GM23338 (cell line): ENCODE measurements around the gene DST. TPM values are rescaled to one million over a fixed set of nuclear protein-coding genes. Genes with fewer than 3 reads are reported as not detected.

Experiments
- ATAC-seq: fragments of 200-7000 bp; cut with Tn5 transposase; 3 replicates; pipeline ENCODE4 v1.9.1; 2020
- DNase-seq: peaks from one replicate; pipeline ENCODE4 v3.0.0-alpha.2; 2015; ENCODE audit warnings: low spot score
- H2AFZ ChIP-seq: fragments of 200-600 bp; sonication (generic); 2 replicates; pipeline ENCODE4 v1.8.0; 2016; ENCODE audit warnings: antibody characterized with exemption, mild to moderate bottlenecking, moderate library complexity
- H3F3A ChIP-seq: fragments of 200-600 bp; sonication (generic); replicated peaks from 2 replicates; pipeline ENCODE4 v1.8.0; 2017; ENCODE audit warnings: antibody characterized with exemption, mixed run types, low read depth
- H3K27ac ChIP-seq: fragments of 200-600 bp; sonication (generic); 2 replicates; pipeline ENCODE4 v1.6.1; 2016; ENCODE audit warnings: low read depth
- H3K27me3 ChIP-seq: fragments of 200-600 bp; sonication (generic); 2 replicates; pipeline ENCODE4 v1.8.0; 2016; ENCODE audit warnings: mild to moderate bottlenecking, mixed run types, moderate library complexity; ENCODE audit not compliant: insufficient read depth
- H3K36me3 ChIP-seq: fragments of 200-600 bp; sonication (generic); 2 replicates; pipeline ENCODE4 v1.8.0; 2016; ENCODE audit warnings: mild to moderate bottlenecking; ENCODE audit not compliant: insufficient read depth
- H3K4me1 ChIP-seq: fragments of 200-600 bp; sonication (generic); 2 replicates; pipeline ENCODE4 v1.8.0; 2016; ENCODE audit warnings: mild to moderate bottlenecking, moderate library complexity; ENCODE audit not compliant: insufficient read depth
- H3K4me2 ChIP-seq: fragments of 200-600 bp; sonication (generic); 2 replicates; pipeline ENCODE4 v1.7.1; 2017; ENCODE audit warnings: mixed run types
- H3K4me3 ChIP-seq: fragments of 200-600 bp; sonication (generic); 2 replicates; pipeline ENCODE4 v1.6.1; 2016; ENCODE audit warnings: mixed run types
- H3K79me2 ChIP-seq: fragments of 200-600 bp; sonication (generic); replicated peaks from 2 replicates; pipeline ENCODE4 v1.8.0; 2017; ENCODE audit warnings: mild to moderate bottlenecking; ENCODE audit not compliant: insufficient read depth
- H3K9me2 ChIP-seq: fragments of 200-600 bp; sonication (generic); 2 replicates; pipeline ENCODE4 v1.8.0; 2017; ENCODE audit not compliant: insufficient read depth
- H4K20me1 ChIP-seq: fragments of 200-600 bp; sonication (generic); replicated peaks from 2 replicates; pipeline ENCODE4 v1.8.0; 2017; ENCODE audit warnings: mild to moderate bottlenecking; ENCODE audit not compliant: insufficient read depth
- H3K27ac Mint-ChIP-seq: 2 replicates; pipeline ENCODE4 v1.8.0; 2020; ENCODE audit warnings: inconsistent platforms, mild to moderate bottlenecking, moderate library complexity, mixed read lengths
- H3K27me3 Mint-ChIP-seq: 3 replicates; pipeline ENCODE4 v1.8.0; 2022; ENCODE audit warnings: low read depth, mild to moderate bottlenecking, moderate library complexity, mixed read lengths, inconsistent platforms; ENCODE audit not compliant: insufficient read depth, poor library complexity
- H3K36me3 Mint-ChIP-seq: 3 replicates; pipeline ENCODE4 v1.8.0; 2021; ENCODE audit warnings: low read depth, mild to moderate bottlenecking, inconsistent platforms, moderate library complexity, mixed read lengths
- H3K4me1 Mint-ChIP-seq: 3 replicates; pipeline ENCODE4 v1.8.0; 2020; ENCODE audit warnings: mild to moderate bottlenecking, inconsistent platforms, mixed read lengths
- H3K4me3 Mint-ChIP-seq: 3 replicates; pipeline ENCODE4 v1.8.0; 2021; ENCODE audit warnings: moderate library complexity, mild to moderate bottlenecking, inconsistent platforms, mixed read lengths
- H3K9me3 Mint-ChIP-seq: 3 replicates; pipeline ENCODE4 v1.8.0; 2020; ENCODE audit warnings: moderate library complexity, mild to moderate bottlenecking, inconsistent platforms, mixed read lengths
- CREB1 ChIP-seq: fragments of 250-450 bp; sonication (Bioruptor Pico); IDR thresholded peaks from 2 replicates; pipeline ENCODE4 v1.5.0; 2020; ENCODE audit warnings: low read depth, mild to moderate bottlenecking, moderate library complexity
- EZH2 ChIP-seq: fragments of 200-600 bp; sonication (generic); IDR thresholded peaks from one replicate; pipeline ENCODE4 v1.8.0; 2017; ENCODE audit warnings: antibody characterized with exemption, mild to moderate bottlenecking, low read depth; ENCODE audit not compliant: unreplicated experiment
- EZH2phosphoT487 ChIP-seq: fragments of 200-600 bp; sonication (generic); IDR thresholded peaks from one replicate; pipeline ENCODE4 v1.8.1; 2018; ENCODE audit warnings: antibody characterized with exemption; ENCODE audit not compliant: unreplicated experiment
- JUNB ChIP-seq: IDR thresholded peaks from one replicate; pipeline ENCODE4 v1.6.1; 2016; ENCODE audit warnings: antibody characterized with exemption; ENCODE audit not compliant: unreplicated experiment
- NANOG ChIP-seq: IDR thresholded peaks from 2 replicates; pipeline ENCODE4 v1.6.1; 2016; ENCODE audit warnings: antibody characterized with exemption, borderline replicate concordance
- POLR2AphosphoS5 ChIP-seq: IDR thresholded peaks from 2 replicates; pipeline ENCODE4 v1.6.1; 2016; ENCODE audit warnings: antibody characterized with exemption, low read depth
- STAT1 ChIP-seq: IDR thresholded peaks from one replicate; pipeline ENCODE4 v1.6.1; 2016; ENCODE audit warnings: antibody characterized with exemption; ENCODE audit not compliant: unreplicated experiment
- ZNF114 ChIP-seq: fragments of 250-450 bp; sonication (Bioruptor Pico); IDR thresholded peaks from 2 replicates; pipeline ENCODE4 v1.5.0; 2020; ENCODE audit warnings: mild to moderate bottlenecking, moderate library complexity
- ZNF331 ChIP-seq: fragments of 250-450 bp; sonication (Bioruptor Pico); IDR thresholded peaks from 2 replicates; pipeline ENCODE4 v1.5.0; 2020; ENCODE audit warnings: low read depth, mild to moderate bottlenecking, moderate library complexity
- polyA plus RNA-seq: library from polyadenylated mRNA; unstranded; fragments of >200 nt; fragmentation: Nextera tagmentation; extraction: Ambion mirVana; gene quantifications from 2 replicates; pipeline ENCODE4 v1.2.1, GENCODE V29; 2016
- total RNA-seq: library from RNA; depleted of rRNA; stranded (reverse); fragments of >200 nt; shearing (Covaris generic); gene quantifications from 2 replicates; pipeline ENCODE4 v1.2.3, GENCODE V29; 2014
- TF ChIP-seq, protein P1 (sequence below), 2 experiments: fragments of 200-600 bp in 1 of 2; sonication (generic) in 1 of 2; conservative IDR thresholded peaks; 2 replicates each; pipeline versions ENCODE4 v1.5.1 to v1.6.1; 2016 to 2017; ENCODE audit warnings: antibody characterized with exemption in 2 of 2, low read depth in 2 of 2, mild to moderate bottlenecking in 2 of 2, moderate library complexity in 1 of 2
- TF ChIP-seq, protein P2 (sequence below): fragments of 250-450 bp; sonication (Bioruptor Pico); IDR thresholded peaks from 2 replicates; pipeline ENCODE4 v1.5.0; 2020; ENCODE audit warnings: mild to moderate bottlenecking, moderate library complexity
- TF ChIP-seq, protein P3 (sequence below): IDR thresholded peaks from 2 replicates; pipeline ENCODE4 v1.6.1; 2016; ENCODE audit warnings: antibody characterized with exemption
- TF ChIP-seq, protein P4 (sequence below): IDR thresholded peaks from one replicate; pipeline ENCODE4 v1.6.1; 2018; ENCODE audit warnings: antibody characterized with exemption; ENCODE audit not compliant: unreplicated experiment

DST gene
- total and polyA plus RNA-seq, 2 experiments from 2014 or later, result 88.7 to 188 TPM

DNA sequence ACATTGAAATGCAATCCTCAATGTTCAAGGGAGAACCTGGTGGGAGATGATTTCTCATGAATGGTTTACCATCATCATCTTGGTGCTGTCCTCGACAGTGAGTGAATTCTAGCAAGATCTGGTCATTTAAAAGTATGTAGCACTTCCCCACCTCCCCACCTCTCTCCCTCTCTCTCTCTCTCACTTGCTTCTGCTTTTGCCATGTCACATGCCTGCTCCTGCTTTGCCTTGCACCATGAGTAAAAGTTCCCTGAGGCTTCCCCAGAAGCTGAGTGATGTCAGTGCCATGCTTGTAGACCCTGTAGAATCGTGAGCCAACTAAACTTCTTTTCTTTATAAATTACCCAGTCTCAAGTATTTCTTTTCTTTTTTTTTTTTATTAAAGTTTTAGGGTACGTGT is 60.5 kb downstream of the DST start:
- H3K27me3 ChIP-seq, result no peaks in the 10 kb centered on the region
- no peaks in the 10 kb centered on the region for H3K4me1 Mint-ChIP-seq
- no peaks in the 10 kb centered on the region for H3K79me2 ChIP-seq
- no peaks in the 10 kb centered on the region for H3K27me3 Mint-ChIP-seq
- H4K20me1 ChIP-seq, result no peaks in the 10 kb centered on the region
- H3K4me3 Mint-ChIP-seq, result no peak overlapping the region
- H3K4me3 ChIP-seq, result no peak overlapping the region
- no peaks in the 10 kb centered on the region for H3F3A ChIP-seq
- H3K36me3 ChIP-seq, result no peaks in the 10 kb centered on the region; the same call in 1 of the 2 replicates
- H3K9me3 Mint-ChIP-seq, result peaks cover 11% of the 10 kb centered on the region
- ATAC-seq (no peak), DNase-seq (no peak)
- no peak overlapping the region for H3K4me2 ChIP-seq
- H3K27ac ChIP-seq, result no peak overlapping the region
- H3K27ac Mint-ChIP-seq, result no peak overlapping the region
- H3K9me2 ChIP-seq, result no peaks in the 10 kb centered on the region
- TF ChIP-seq ZNF114, result no peak
- TF ChIP-seq, protein P1, sequence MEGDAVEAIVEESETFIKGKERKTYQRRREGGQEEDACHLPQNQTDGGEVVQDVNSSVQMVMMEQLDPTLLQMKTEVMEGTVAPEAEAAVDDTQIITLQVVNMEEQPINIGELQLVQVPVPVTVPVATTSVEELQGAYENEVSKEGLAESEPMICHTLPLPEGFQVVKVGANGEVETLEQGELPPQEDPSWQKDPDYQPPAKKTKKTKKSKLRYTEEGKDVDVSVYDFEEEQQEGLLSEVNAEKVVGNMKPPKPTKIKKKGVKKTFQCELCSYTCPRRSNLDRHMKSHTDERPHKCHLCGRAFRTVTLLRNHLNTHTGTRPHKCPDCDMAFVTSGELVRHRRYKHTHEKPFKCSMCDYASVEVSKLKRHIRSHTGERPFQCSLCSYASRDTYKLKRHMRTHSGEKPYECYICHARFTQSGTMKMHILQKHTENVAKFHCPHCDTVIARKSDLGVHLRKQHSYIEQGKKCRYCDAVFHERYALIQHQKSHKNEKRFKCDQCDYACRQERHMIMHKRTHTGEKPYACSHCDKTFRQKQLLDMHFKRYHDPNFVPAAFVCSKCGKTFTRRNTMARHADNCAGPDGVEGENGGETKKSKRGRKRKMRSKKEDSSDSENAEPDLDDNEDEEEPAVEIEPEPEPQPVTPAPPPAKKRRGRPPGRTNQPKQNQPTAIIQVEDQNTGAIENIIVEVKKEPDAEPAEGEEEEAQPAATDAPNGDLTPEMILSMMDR (conservative IDR thresholded peaks at IDR 0.05; ENCODE audit: low read depth in 2 of 2), result no peak
- TF ChIP-seq, protein P2, sequence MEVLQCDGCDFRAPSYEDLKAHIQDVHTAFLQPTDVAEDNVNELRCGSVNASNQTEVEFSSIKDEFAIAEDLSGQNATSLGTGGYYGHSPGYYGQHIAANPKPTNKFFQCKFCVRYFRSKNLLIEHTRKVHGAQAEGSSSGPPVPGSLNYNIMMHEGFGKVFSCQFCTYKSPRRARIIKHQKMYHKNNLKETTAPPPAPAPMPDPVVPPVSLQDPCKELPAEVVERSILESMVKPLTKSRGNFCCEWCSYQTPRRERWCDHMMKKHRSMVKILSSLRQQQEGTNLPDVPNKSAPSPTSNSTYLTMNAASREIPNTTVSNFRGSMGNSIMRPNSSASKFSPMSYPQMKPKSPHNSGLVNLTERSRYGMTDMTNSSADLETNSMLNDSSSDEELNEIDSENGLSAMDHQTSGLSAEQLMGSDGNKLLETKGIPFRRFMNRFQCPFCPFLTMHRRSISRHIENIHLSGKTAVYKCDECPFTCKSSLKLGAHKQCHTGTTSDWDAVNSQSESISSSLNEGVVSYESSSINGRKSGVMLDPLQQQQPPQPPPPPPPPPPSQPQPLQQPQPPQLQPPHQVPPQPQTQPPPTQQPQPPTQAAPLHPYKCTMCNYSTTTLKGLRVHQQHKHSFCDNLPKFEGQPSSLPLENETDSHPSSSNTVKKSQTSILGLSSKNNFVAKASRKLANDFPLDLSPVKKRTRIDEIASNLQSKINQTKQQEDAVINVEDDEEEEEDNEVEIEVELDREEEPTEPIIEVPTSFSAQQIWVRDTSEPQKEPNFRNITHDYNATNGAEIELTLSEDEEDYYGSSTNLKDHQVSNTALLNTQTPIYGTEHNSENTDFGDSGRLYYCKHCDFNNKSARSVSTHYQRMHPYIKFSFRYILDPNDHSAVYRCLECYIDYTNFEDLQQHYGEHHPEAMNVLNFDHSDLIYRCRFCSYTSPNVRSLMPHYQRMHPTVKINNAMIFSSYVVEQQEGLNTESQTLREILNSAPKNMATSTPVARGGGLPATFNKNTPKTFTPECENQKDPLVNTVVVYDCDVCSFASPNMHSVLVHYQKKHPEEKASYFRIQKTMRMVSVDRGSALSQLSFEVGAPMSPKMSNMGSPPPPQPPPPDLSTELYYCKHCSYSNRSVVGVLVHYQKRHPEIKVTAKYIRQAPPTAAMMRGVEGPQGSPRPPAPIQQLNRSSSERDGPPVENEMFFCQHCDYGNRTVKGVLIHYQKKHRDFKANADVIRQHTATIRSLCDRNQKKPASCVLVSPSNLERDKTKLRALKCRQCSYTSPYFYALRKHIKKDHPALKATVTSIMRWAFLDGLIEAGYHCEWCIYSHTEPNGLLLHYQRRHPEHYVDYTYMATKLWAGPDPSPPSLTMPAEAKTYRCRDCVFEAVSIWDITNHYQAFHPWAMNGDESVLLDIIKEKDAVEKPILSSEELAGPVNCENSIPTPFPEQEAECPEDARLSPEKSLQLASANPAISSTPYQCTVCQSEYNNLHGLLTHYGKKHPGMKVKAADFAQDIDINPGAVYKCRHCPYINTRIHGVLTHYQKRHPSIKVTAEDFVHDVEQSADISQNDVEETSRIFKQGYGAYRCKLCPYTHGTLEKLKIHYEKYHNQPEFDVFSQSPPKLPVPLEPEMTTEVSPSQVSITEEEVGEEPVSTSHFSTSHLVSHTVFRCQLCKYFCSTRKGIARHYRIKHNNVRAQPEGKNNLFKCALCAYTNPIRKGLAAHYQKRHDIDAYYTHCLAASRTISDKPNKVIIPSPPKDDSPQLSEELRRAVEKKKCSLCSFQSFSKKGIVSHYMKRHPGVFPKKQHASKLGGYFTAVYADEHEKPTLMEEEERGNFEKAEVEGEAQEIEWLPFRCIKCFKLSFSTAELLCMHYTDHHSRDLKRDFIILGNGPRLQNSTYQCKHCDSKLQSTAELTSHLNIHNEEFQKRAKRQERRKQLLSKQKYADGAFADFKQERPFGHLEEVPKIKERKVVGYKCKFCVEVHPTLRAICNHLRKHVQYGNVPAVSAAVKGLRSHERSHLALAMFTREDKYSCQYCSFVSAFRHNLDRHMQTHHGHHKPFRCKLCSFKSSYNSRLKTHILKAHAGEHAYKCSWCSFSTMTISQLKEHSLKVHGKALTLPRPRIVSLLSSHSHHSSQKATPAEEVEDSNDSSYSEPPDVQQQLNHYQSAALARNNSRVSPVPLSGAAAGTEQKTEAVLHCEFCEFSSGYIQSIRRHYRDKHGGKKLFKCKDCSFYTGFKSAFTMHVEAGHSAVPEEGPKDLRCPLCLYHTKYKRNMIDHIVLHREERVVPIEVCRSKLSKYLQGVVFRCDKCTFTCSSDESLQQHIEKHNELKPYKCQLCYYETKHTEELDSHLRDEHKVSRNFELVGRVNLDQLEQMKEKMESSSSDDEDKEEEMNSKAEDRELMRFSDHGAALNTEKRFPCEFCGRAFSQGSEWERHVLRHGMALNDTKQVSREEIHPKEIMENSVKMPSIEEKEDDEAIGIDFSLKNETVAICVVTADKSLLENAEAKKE (CRISPR knock-in tag), result no peak
- no peak for TF ChIP-seq CREB1
- TF ChIP-seq NANOG, result no peak
- no peak for TF ChIP-seq JUNB
- no peak for TF ChIP-seq ZNF331 (CRISPR knock-in tag)
- TF ChIP-seq, protein P3, sequence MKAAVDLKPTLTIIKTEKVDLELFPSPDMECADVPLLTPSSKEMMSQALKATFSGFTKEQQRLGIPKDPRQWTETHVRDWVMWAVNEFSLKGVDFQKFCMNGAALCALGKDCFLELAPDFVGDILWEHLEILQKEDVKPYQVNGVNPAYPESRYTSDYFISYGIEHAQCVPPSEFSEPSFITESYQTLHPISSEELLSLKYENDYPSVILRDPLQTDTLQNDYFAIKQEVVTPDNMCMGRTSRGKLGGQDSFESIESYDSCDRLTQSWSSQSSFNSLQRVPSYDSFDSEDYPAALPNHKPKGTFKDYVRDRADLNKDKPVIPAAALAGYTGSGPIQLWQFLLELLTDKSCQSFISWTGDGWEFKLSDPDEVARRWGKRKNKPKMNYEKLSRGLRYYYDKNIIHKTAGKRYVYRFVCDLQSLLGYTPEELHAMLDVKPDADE, result no peak
- no peak for TF ChIP-seq POLR2AphosphoS5
- no peak for TF ChIP-seq EZH2phosphoT487
- TF ChIP-seq, protein P4, sequence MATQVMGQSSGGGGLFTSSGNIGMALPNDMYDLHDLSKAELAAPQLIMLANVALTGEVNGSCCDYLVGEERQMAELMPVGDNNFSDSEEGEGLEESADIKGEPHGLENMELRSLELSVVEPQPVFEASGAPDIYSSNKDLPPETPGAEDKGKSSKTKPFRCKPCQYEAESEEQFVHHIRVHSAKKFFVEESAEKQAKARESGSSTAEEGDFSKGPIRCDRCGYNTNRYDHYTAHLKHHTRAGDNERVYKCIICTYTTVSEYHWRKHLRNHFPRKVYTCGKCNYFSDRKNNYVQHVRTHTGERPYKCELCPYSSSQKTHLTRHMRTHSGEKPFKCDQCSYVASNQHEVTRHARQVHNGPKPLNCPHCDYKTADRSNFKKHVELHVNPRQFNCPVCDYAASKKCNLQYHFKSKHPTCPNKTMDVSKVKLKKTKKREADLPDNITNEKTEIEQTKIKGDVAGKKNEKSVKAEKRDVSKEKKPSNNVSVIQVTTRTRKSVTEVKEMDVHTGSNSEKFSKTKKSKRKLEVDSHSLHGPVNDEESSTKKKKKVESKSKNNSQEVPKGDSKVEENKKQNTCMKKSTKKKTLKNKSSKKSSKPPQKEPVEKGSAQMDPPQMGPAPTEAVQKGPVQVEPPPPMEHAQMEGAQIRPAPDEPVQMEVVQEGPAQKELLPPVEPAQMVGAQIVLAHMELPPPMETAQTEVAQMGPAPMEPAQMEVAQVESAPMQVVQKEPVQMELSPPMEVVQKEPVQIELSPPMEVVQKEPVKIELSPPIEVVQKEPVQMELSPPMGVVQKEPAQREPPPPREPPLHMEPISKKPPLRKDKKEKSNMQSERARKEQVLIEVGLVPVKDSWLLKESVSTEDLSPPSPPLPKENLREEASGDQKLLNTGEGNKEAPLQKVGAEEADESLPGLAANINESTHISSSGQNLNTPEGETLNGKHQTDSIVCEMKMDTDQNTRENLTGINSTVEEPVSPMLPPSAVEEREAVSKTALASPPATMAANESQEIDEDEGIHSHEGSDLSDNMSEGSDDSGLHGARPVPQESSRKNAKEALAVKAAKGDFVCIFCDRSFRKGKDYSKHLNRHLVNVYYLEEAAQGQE, result no peak
- no peak for TF ChIP-seq EZH2
- TF ChIP-seq STAT1, result no peak
- peaks cover 43% of the 10 kb centered on the region for H3K36me3 Mint-ChIP-seq
- H3K4me1 ChIP-seq, result no peaks in the 10 kb centered on the region
- no peak overlapping the region for H2AFZ ChIP-seq
